H1 (cell line): ENCODE data around the gene AGRP. TPM values are rescaled to one million over a fixed set of nuclear protein-coding genes. Genes with fewer than 3 reads are reported as not detected.

Experiments used
- CTCF ChIA-PET: fragments of 300-600 bp; sonication (Branson Sonifier 250); formaldehyde crosslinking; loops from one replicate; lab custom pipeline; 2021; ENCODE audit not compliant: partially characterized antibody; lab: Charles Lee
- POLR2A ChIA-PET: fragments of 300-600 bp; sonication (Branson Sonifier 250); formaldehyde crosslinking; loops from one replicate; lab custom pipeline; 2021; ENCODE audit warnings: inconsistent platforms; ENCODE audit not compliant: partially characterized antibody; lab: Charles Lee
- DNase-seq, 2 experiments: peaks; one replicate each; pipeline versions ENCODE4 v3.0.0 to v3.0.0-alpha.2; 2010 to 2022; ENCODE audit warnings: low spot score in 2 of 2, low read depth in 1 of 2, mixed read lengths in 1 of 2
- FAIRE-seq: peaks from 2 replicates; lab custom pipeline; 2011; peaks lifted over from hg19 to GRCh38; lab: Jason Lieb, UNC
- H2AFZ ChIP-seq: 2 replicates; pipeline ENCODE4 v1.8.1; 2012; ENCODE audit warnings: low read length, inconsistent platforms
- H2AK5ac ChIP-seq: 2 replicates; pipeline ENCODE4 v1.6.1; 2013; ENCODE audit warnings: low read depth, low read length
- H2BK120ac ChIP-seq: replicated peaks from 2 replicates; pipeline ENCODE3; 2013; ENCODE audit warnings: low read depth, low read length, inconsistent platforms
- H2BK12ac ChIP-seq: 2 replicates; pipeline ENCODE4 v1.6.1; 2013; ENCODE audit warnings: low read depth, low read length
- H2BK15ac ChIP-seq: 2 replicates; pipeline ENCODE4 v1.6.1; 2013; ENCODE audit warnings: low read length
- H2BK20ac ChIP-seq: 2 replicates; pipeline ENCODE4 v1.6.1; 2013; ENCODE audit warnings: low read length
- H2BK5ac ChIP-seq: 2 replicates; pipeline ENCODE4 v1.6.1; 2013; ENCODE audit warnings: low read depth, low read length
- H3K14ac ChIP-seq: 2 replicates; pipeline ENCODE4 v1.6.1; 2013; ENCODE audit warnings: inconsistent platforms; ENCODE audit not compliant: insufficient read length
- H3K18ac ChIP-seq: 2 replicates; pipeline ENCODE4 v1.6.1; 2013; ENCODE audit warnings: low read length; ENCODE audit errors: extremely low read depth
- H3K23ac ChIP-seq: 2 replicates; pipeline ENCODE4 v1.6.1; 2013; ENCODE audit warnings: inconsistent platforms; ENCODE audit not compliant: insufficient read length
- H3K23me2 ChIP-seq: 2 replicates; pipeline ENCODE4 v1.6.1; 2013; ENCODE audit warnings: low read depth, low read length
- H3K27ac ChIP-seq: 2 replicates; pipeline ENCODE4 v1.6.1; 2011; ENCODE audit warnings: low read depth, low read length, inconsistent platforms
- H3K27me3 ChIP-seq, 4 experiments: replicated peaks in 1 of 4; 1 replicate in 1 of 4; 2 replicates in 3 of 4; pipeline versions ENCODE4 v1.6.1 to v1.8.1; 2011 to 2013; ENCODE audit warnings: low read length in 3 of 4, mild to moderate bottlenecking in 3 of 4, inconsistent platforms in 2 of 4, mixed read lengths in 2 of 4, moderate library complexity in 1 of 4; ENCODE audit not compliant: control insufficient read depth in 3 of 4, insufficient read depth in 3 of 4; ENCODE audit errors: extremely low read depth in 1 of 4
- H3K36me3 ChIP-seq, 4 experiments: 2 replicates each; pipeline versions ENCODE4 v1.6.1 to v1.8.1; 2011 to 2013; ENCODE audit warnings: mild to moderate bottlenecking in 4 of 4, low read length in 3 of 4, moderate library complexity in 2 of 4, control low read depth in 1 of 4, inconsistent platforms in 1 of 4; ENCODE audit not compliant: insufficient read depth in 4 of 4, control insufficient read depth in 2 of 4
- H3K4ac ChIP-seq: replicated peaks from 2 replicates; pipeline ENCODE3; 2013; ENCODE audit warnings: low read length, low read depth, mixed read lengths, inconsistent platforms; ENCODE audit not compliant: insufficient read length
- H3K4me1 ChIP-seq, 4 experiments: replicated peaks in 1 of 4; 1 replicate in 1 of 4; 2 replicates in 3 of 4; pipeline versions ENCODE4 v1.6.1 to v1.8.1; 2011 to 2013; ENCODE audit warnings: low read length in 3 of 4, inconsistent platforms in 2 of 4, mixed read lengths in 1 of 4; ENCODE audit not compliant: insufficient read depth in 4 of 4, control insufficient read depth in 3 of 4
- H3K4me2 ChIP-seq, 2 experiments: 2 replicates each; pipeline versions ENCODE4 v1.6.1 to v1.8.1; 2011 to 2013; ENCODE audit warnings: low read depth in 2 of 2, low read length in 2 of 2, control low read depth in 1 of 2, inconsistent platforms in 1 of 2, mild to moderate bottlenecking in 1 of 2; ENCODE audit not compliant: insufficient read depth in 1 of 2
- H3K4me3 ChIP-seq, 4 experiments: fragments of 200-600, 300-600 bp in 1 of 4; sonication (generic), shearing (Covaris generic), sonication (Bioruptor Twin) in 1 of 4; 2 replicates each; pipeline versions ENCODE4 v1.5.1 to v1.8.1; 2011 to 2016; ENCODE audit warnings: low read length in 4 of 4, low read depth in 3 of 4, control low read depth in 2 of 4, inconsistent platforms in 2 of 4, mild to moderate bottlenecking in 2 of 4, mixed read lengths in 1 of 4, moderate library complexity in 1 of 4; ENCODE audit not compliant: insufficient read depth in 2 of 4; ENCODE audit errors: extremely low read depth in 1 of 4
- H3K56ac ChIP-seq: replicated peaks from 2 replicates; pipeline ENCODE3; 2013; ENCODE audit warnings: low read depth, mild to moderate bottlenecking, mixed read lengths, low read length, inconsistent platforms; ENCODE audit not compliant: insufficient read length
- H3K79me1 ChIP-seq: 2 replicates; pipeline ENCODE4 v1.6.1; 2013; ENCODE audit warnings: low read depth, low read length, control low read depth
- H3K79me2 ChIP-seq, 2 experiments: 2 replicates each; pipeline versions ENCODE4 v1.6.1 to v1.8.1; 2012 to 2013; ENCODE audit warnings: low read length in 2 of 2, mild to moderate bottlenecking in 2 of 2, inconsistent platforms in 1 of 2; ENCODE audit not compliant: insufficient read depth in 2 of 2, control insufficient read depth in 1 of 2
- H3K9ac ChIP-seq, 4 experiments: replicated peaks in 1 of 4; 1 replicate in 1 of 4; 2 replicates in 3 of 4; pipeline versions ENCODE4 v1.6.1 to v1.8.1; 2011 to 2013; ENCODE audit warnings: low read depth in 3 of 4, low read length in 3 of 4, control low read depth in 2 of 4, mild to moderate bottlenecking in 2 of 4, moderate library complexity in 2 of 4, inconsistent platforms in 1 of 4; ENCODE audit errors: extremely low read depth in 1 of 4
- H3K9me3 ChIP-seq, 2 experiments: 2 replicates each; pipeline versions ENCODE4 v1.6.1 to v1.8.1; 2012 to 2013; ENCODE audit warnings: mild to moderate bottlenecking in 2 of 2, moderate library complexity in 2 of 2, control low read depth in 1 of 2, inconsistent platforms in 1 of 2, low read depth in 1 of 2, low read length in 1 of 2, mixed read lengths in 1 of 2; ENCODE audit not compliant: insufficient read depth in 2 of 2
- H4K20me1 ChIP-seq, 2 experiments: replicated peaks in 1 of 2; 2 replicates each; pipeline versions ENCODE3 to v1.8.1; 2011 to 2013; ENCODE audit warnings: inconsistent platforms in 2 of 2, low read length in 2 of 2, mild to moderate bottlenecking in 1 of 2; ENCODE audit not compliant: insufficient read depth in 2 of 2, control insufficient read depth in 1 of 2
- H4K5ac ChIP-seq: 2 replicates; pipeline ENCODE4 v1.6.1; 2013; ENCODE audit warnings: low read length, low read depth, mixed read lengths, inconsistent platforms; ENCODE audit not compliant: insufficient read length
- H4K8ac ChIP-seq: 2 replicates; pipeline ENCODE4 v1.8.0; 2013; ENCODE audit warnings: mild to moderate bottlenecking, moderate library complexity, low read length, inconsistent platforms; ENCODE audit not compliant: insufficient read depth; ENCODE audit errors: extremely low read depth
- H4K91ac ChIP-seq: replicated peaks from 2 replicates; pipeline ENCODE3; 2013; ENCODE audit warnings: low read length, mixed read lengths, inconsistent platforms; ENCODE audit not compliant: insufficient read length
- BCL11A ChIP-seq, 2 experiments: IDR thresholded peaks; one replicate each; pipeline ENCODE4 v1.6.1; 2011; ENCODE audit warnings: low read depth in 2 of 2, low read length in 2 of 2, mild to moderate bottlenecking in 2 of 2
- CBX5 ChIP-seq: fragments of 300-800, 300-1000 bp; sonication (generic); IDR thresholded peaks from 2 replicates; pipeline ENCODE4 v1.7.1; 2016; ENCODE audit warnings: antibody characterized with exemption, low read length, low read depth
- CHD1 ChIP-seq: IDR thresholded peaks from 2 replicates; pipeline ENCODE4 v1.6.1; 2012; ENCODE audit warnings: low read depth, low read length, improper control_type of control experiment
- CHD2 ChIP-seq: IDR thresholded peaks from 2 replicates; pipeline ENCODE4 v1.6.1; 2012; ENCODE audit warnings: low read length, improper control_type of control experiment
- MAFK ChIP-seq: IDR thresholded peaks from 2 replicates; pipeline ENCODE4 v1.6.1; 2012; ENCODE audit warnings: low read depth, mild to moderate bottlenecking, improper control_type of control experiment, low read length
- NANOG ChIP-seq: IDR thresholded peaks from 2 replicates; pipeline ENCODE4 v1.6.1; 2011; ENCODE audit warnings: low read length, low read depth, mild to moderate bottlenecking, inconsistent platforms; ENCODE audit not compliant: insufficient read depth, poor library complexity, severe bottlenecking
- POLR2AphosphoS5 ChIP-seq: IDR thresholded peaks from 2 replicates; pipeline ENCODE4 v1.6.1; 2011; ENCODE audit warnings: low read depth, low read length
- SAP30 ChIP-seq: fragments of 300-600 bp; sonication (generic); IDR thresholded peaks from 2 replicates; pipeline ENCODE4 v1.7.1; 2012; ENCODE audit warnings: low read length, moderate library complexity, mild to moderate bottlenecking, inconsistent platforms; ENCODE audit not compliant: insufficient read depth, insufficient replicate concordance
- WGBS, 2 experiments: shearing (Covaris generic) in 1 of 2; methylation state at CpG; one replicate each; pipeline versions ENCODE4 v1.1.6 to v1.1.7; 2013 to 2015; ENCODE audit warnings: low lambda C conversion rate in 2 of 2, mixed read lengths in 2 of 2, inconsistent platforms in 1 of 2, low coverage in 1 of 2, missing lambda C conversion rate in 1 of 2; ENCODE audit not compliant: insufficient replicate concordance in 2 of 2, insufficient coverage in 1 of 2, insufficient read length in 1 of 2; ENCODE audit errors: extremely low coverage in 1 of 2, missing lambda C conversion rate in 1 of 2; 5-methylcytosine and 5-hydroxymethylcytosine counted together
- polyA plus RNA-seq, 7 experiments: library from polyadenylated mRNA; depleted of rRNA in 3 of 7; stranded (reverse) in 5 of 7; unstranded in 2 of 7; fragments of >200 nt in 5 of 7; fragments of 200-250 nt in 2 of 7; gene quantifications; 1 replicate in 5 of 7; 2 replicates in 1 of 7; 4 replicates in 1 of 7; pipeline versions ENCODE4 v1.2.1 to v1.2.3, GENCODE V29; 2011 to 2013; ENCODE audit warnings: missing spikeins in 2 of 7, mixed read lengths in 2 of 7
- total RNA-seq: library from RNA; stranded (reverse); fragmentation: NEBNext Ultra II Directional; extraction: Animal tissue kit (Norgen Biotek cat#: 25700); gene quantifications from 2 replicates; pipeline ENCODE4 v1.2.1, GENCODE V29; 2021

The AGRP gene
- total and polyA plus RNA-seq, 2 of the 8 experiments (the other 6 are each of a cell fraction or from before 2014, with no cell fraction given), result not detected

- H3K14ac ChIP-seq, result no peak overlapping the region
- H2BK15ac ChIP-seq, result no peak overlapping the region
- no peak overlapping the region for H3K23ac ChIP-seq
- H4K5ac ChIP-seq, result no peak overlapping the region
- no peak overlapping the region for H2BK20ac ChIP-seq
- H3K4me2 ChIP-seq, result no peak overlapping the region
- 93% methylated on average over 6 of the region's 6 CpGs; no CpG with 5 or more reads in 1 of the 2 experiments for WGBS, 2 experiments
- H3K27me3 ChIP-seq, result no peaks in the 10 kb centered on the region
- ChIA-PET POLR2A (interaction anchor here (1.7 to 8.5 kb wide), 2 partner anchors 10 to 22 kb away, joined by 3 to 67 read pairs; partner anchors contain the start of gene HSD11B2), CTCF (interaction anchor here (1.3 to 28.6 kb wide), 14 partner anchors 1 to 183 kb away, joined by 4 to 683 read pairs (median 8); partner anchors contain the start of genes HSD11B2 and ZDHHC1)
- no peak for FAIRE-seq
- H3K9me3 ChIP-seq, result peaks cover 0 to 4% of the 10 kb centered on the region in 2 experiments; a peak in 1 of 4 replicates
- H3K18ac ChIP-seq, result no peak overlapping the region
- H4K91ac ChIP-seq, result no peak overlapping the region
- H3K4me1 ChIP-seq, result peaks cover 0 to 8% (median 4%) of the 10 kb centered on the region in 4 experiments; a peak in 5 of 7 replicates
- no peak overlapping the region for H3K4me3 ChIP-seq
- no peak overlapping the region for H3K9ac ChIP-seq
- H2AFZ ChIP-seq, result no peak overlapping the region
- no peak overlapping the region; the same call in 1 of the 2 replicates for H4K8ac ChIP-seq
- no peak overlapping the region for H3K27ac ChIP-seq
- no peak overlapping the region for H2BK12ac ChIP-seq
- peaks cover 2 to 6% of the 10 kb centered on the region in 2 experiments for H4K20me1 ChIP-seq
- H3K23me2 ChIP-seq, result no peaks in the 10 kb centered on the region
- no peak overlapping the region for H2BK120ac ChIP-seq
- H3K56ac ChIP-seq, result no peak overlapping the region
- H2AK5ac ChIP-seq, result no peak overlapping the region
- H3K79me2 ChIP-seq, result no peaks in the 10 kb centered on the region
- peaks cover 0 to 7% (median 4%) of the 10 kb centered on the region in 4 experiments; a peak in 5 of 8 replicates for H3K36me3 ChIP-seq
- H3K4ac ChIP-seq, result no peak overlapping the region
- DNase-seq, result no peak
- H3K79me1 ChIP-seq, result no peaks in the 10 kb centered on the region; the same call in none of the 2 replicates
- TF ChIP-seq BCL11A (IDR thresholded peaks at IDR 0.05; ENCODE audit: low read depth in 2 of 2, low read length in 2 of 2), result no peak
- no peak for TF ChIP-seq SAP30
- no peak for TF ChIP-seq POLR2AphosphoS5
- no peak for TF ChIP-seq MAFK
- no peak for TF ChIP-seq CHD1
- TF ChIP-seq CHD2, result no peak
- no peak for TF ChIP-seq CBX5
- no peak for TF ChIP-seq NANOG
- TF ChIP-seq, all 59 proteins: peak for 0
- no peak overlapping the region for H2BK5ac ChIP-seq
These were observed 40.1 kb downstream of the AGRP start for GRCh38 chr16:67443265-67443664.
